Limb (tissue), 2 donors: ENCODE data around the gene USP17L24.
"Not testable (repeated sequence)": the region's sequence is repeated elsewhere in the genome, so short reads cannot be mapped to it uniquely, and the experiment has no call there.

Source experiments
- DNase-seq, 2 donors: peaks; one replicate each; pipeline ENCODE4 v3.0.0-alpha.2; 2016; ENCODE audit errors: extremely low spot score in 2 of 2

The USP17L24 gene

GRCh38 chr4:9324865-9325264 lies at the start of gene USP17L24:
Gene USP17L24, plus strand, starts transcription at chr4:9325165. Its CDS starts 0 bp downstream, at chr4:9325165.
- not testable (repeated sequence) for DNase-seq

- DNase-seq, result not testable (repeated sequence)
These were observed 774 bp upstream of the USP17L24 start for GRCh38 chr4:9324191-9324590.

GRCh38 chr4:9329611-9330010 lies 4.6 kb downstream of the USP17L24 start, which contains the start of gene USP17L25:
Gene USP17L25, plus strand, starts transcription at chr4:9329911. Its CDS starts 0 bp downstream, at chr4:9329911.
- DNase-seq, result not testable (repeated sequence)

GRCh38 chr4:9334358-9334757 lies 9.4 kb downstream of the USP17L24 start, which contains the start of gene USP17L26:
Gene USP17L26, plus strand, starts transcription at chr4:9334658. Its CDS starts 0 bp downstream, at chr4:9334658.
- not testable (repeated sequence) for DNase-seq

GRCh38 chr4:9339103-9339502 lies 14.1 kb downstream of the USP17L24 start, which contains the start of gene USP17L5:
Gene USP17L5, plus strand, starts transcription at chr4:9339403. Its CDS starts 0 bp downstream, at chr4:9339403.
- DNase-seq, result not testable (repeated sequence)

GRCh38 chr4:9343848-9344247 lies 18.9 kb downstream of the USP17L24 start, which contains the start of gene USP17L27:
Gene USP17L27, plus strand, starts transcription at chr4:9344148. Its CDS starts 0 bp downstream, at chr4:9344148.
- not testable (repeated sequence) for DNase-seq

GRCh38 chr4:9348593-9348992 lies 23.6 kb downstream of the USP17L24 start, which contains the start of gene USP17L28:
Gene USP17L28, plus strand, starts transcription at chr4:9348893. Its CDS starts 0 bp downstream, at chr4:9348893.
- not testable (repeated sequence) for DNase-seq

GRCh38 chr4:9350866-9351265 lies 25.9 kb downstream of the USP17L24 start:
- DNase-seq, result not testable (repeated sequence)

- DNase-seq, result not testable (repeated sequence)
These were observed 28.4 kb downstream of the USP17L24 start, which contains the start of gene USP17L29 for GRCh38 chr4:9353338-9353737. Gene USP17L29, plus strand, starts transcription at chr4:9353638. Its CDS starts 0 bp downstream, at chr4:9353638.

- not testable (repeated sequence) for DNase-seq
These were observed 37.9 kb downstream of the USP17L24 start, which contains the start of gene USP17L30 for GRCh38 chr4:9362829-9363228. Gene USP17L30, plus strand, starts transcription at chr4:9363129. Its CDS starts 0 bp downstream, at chr4:9363129.
